IPS-18c (cell line): ENCODE measurements around the gene CCDC82.

Experiments used
- H3K4me3 ChIP-seq: 2 replicates; pipeline ENCODE4 v1.7.0; 2013; ENCODE audit warnings: low read depth, mild to moderate bottlenecking, low read length, moderate library complexity; ENCODE audit not compliant: insufficient read depth
- H3K9me3 ChIP-seq: one replicate; pipeline ENCODE4 v1.6.1; 2013; ENCODE audit warnings: mild to moderate bottlenecking, low read length, moderate library complexity; ENCODE audit not compliant: control insufficient read depth, insufficient read depth

CCDC82 gene

DNA sequence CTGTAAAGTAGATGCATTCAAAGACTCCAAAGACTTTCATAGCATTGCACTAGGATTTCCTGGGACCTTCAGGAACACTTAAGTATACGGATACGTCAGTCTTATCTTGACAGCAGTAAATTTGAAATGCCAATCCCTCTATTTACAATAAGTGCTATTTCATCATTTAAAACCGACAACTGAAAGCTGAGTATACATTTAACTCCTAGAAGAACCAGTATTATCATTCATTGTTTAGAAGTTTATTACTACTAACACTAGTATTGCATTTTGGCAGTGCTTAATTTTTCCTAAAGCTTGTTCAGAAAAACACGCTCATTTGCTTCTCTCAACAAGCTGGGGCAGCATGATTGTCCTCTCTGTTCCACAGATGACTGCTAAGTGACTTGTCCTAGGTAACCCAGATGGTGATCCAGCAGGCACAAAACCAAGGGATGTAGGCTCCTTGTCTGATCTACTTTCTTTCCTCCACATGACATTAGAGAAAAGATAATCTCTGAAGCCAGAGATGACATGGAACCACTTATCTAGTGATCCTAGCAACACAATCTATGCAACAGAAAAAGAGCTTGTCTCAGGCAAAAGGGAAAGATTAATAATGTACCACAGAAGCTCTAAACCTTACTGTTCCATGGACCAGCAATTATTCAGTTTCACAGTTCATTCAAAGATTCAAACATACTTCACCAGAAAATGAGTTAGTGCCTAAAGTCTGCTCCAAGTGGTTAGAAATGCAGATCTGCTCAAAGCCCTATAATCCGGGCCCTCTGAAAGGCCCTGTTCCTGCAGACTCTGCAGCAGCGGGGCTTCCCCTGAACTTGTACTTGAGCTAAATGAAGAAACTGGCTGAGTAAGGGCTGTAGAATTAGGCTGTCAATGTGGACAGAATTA lies 51.9 kb downstream of the CCDC82 start:
- Histone ChIP-seq H3K4me3 (no peak overlapping the region), H3K9me3 (no peaks in the 10 kb centered on the region)

DNA sequence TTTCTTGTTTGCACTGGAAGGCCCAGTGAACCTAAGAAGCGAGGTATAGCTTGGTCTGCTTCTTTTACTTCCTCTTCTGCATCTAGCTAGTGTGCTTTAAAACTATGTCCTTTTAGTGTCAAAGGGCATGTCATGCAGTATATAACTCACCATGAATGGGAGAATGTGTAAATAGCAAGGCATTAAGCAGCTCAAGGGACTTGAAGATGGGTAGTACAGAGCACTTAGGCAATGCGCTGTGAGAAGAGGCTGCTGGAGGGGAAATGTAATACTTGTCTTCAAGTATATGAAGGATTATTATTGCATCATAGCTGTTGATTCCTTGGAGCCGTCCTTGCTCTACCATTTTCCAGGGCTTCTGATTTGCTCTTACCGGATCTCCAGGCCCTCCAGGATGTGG lies 54.3 kb downstream of the CCDC82 start:
- Histone ChIP-seq H3K9me3 (no peaks in the 10 kb centered on the region), H3K4me3 (no peak overlapping the region)

DNA sequence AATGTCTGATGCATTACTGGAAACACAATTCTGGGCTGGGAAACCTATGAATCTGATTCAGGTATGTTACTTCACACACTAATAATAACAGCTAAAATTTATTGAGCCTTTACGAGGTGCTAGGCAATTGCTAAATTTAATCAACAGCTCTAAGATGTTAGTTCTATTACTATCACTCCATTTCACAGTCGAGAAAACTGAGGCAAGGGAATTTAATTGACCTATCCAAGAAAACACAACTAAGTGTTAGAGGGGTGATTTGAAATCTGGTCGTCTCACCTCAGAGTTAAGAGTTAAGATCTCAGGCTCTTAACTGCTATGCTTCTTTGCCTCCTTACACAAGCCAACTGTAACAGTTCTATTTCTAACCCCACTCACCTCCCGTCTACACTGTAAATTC lies 55.5 kb downstream of the CCDC82 start:
- no peak overlapping the region for H3K4me3 ChIP-seq

DNA sequence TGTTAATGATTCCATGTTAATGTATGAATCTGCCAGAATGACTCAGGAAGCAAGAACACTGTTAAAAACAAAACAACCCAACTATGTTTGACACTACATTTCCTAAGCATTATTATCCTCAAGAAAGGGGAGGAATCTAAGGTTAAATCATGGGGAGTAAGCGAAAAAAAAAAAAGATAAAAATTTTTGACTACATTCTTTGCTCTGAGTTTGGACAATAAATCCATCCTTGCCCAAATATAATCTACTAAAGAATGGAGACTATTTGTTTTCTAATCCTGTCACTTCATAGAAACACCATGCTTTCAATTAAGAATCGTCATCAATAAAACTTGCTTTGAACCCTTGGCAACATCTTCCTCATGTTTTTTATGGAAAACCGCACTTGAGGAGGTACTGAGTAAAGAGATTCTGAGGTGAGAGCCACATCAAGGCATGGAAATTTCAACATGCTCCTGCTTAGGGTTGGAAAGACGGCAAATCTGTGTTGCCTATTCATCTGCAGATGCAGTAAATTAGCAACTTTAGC lies 56.5 kb downstream of the CCDC82 start:
- H3K4me3 ChIP-seq, result no peak overlapping the region

More for the DNA sequence above, 55.5 kb downstream of the CCDC82 start:
- H3K9me3 ChIP-seq, result no peaks in the 10 kb centered on the region

DNA sequence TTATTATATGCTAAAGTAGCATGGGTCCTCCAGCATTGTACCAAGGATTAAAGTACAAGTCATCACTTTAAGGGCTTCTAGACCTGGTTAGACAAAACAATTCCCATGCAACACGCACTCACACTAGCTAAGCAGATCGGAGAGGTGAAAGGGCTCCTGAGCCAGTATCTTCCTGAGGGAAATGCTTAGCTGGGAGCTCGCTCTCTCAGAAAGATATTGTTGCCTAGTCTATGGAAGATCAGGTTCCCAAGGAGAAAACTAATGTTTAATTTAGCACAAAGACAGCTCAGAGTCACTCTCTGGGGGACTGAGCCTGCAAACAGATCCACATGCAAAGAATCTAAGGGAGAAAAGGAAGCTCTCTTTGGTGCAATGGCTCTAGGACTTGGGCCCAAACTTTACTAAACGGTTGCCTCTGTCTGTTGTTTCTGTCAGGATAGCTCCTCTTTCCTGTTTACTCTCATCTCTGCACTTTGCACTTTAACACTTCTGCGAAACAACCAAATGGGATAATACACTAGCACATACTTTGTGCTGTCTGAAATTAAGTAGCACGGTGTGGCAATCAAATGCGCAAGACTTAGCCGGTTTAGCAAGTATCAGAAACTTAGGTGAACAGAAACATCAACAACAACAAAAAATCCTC lies 57.5 kb downstream of the CCDC82 start:
- no peak overlapping the region for H3K4me3 ChIP-seq

More for the DNA sequence above, 56.5 kb downstream of the CCDC82 start:
- no peaks in the 10 kb centered on the region for H3K9me3 ChIP-seq

DNA sequence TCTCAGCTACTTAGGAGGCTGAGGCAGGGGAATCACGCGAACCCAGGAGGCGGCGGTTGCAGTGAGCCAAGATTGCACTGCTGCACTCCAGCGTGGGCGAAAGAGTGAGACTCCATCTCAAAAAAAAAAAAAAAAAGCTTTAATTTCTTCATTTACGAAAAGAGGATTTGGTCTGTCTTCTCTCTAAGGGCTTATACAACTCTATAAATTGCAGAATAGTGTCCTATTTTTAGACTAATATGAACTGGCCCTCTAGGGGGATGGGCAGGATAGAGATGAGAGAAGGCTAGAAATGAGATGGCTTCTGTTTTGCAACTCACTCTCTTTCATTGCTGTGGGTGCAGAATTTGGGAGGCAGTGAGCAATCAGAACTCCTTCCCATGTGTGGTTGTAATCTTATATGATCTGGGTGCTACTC lies 58.0 kb downstream of the CCDC82 start:
- Histone ChIP-seq H3K4me3 (no peak overlapping the region), H3K9me3 (no peaks in the 10 kb centered on the region)

More for the DNA sequence above, 57.5 kb downstream of the CCDC82 start:
- no peaks in the 10 kb centered on the region for H3K9me3 ChIP-seq

DNA sequence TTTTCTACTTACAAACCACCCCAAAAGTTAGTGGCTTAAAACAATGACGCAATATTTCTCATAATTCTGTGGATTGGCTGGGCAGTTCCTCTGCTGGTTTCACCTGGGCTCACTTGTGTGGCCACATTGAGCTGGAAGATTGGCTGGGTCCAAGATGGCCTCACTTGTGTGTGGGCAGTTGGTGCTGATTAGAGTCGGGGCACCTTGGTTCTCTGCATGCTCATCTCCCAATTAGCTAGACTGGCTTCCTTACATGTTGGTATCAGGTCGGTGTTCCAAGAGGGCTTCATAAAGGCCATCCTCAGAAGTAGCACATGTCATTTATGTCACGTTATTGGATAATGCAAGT lies 59.2 kb downstream of the CCDC82 start:
- no peaks in the 10 kb centered on the region for H3K9me3 ChIP-seq
- H3K4me3 ChIP-seq, result no peak overlapping the region

DNA sequence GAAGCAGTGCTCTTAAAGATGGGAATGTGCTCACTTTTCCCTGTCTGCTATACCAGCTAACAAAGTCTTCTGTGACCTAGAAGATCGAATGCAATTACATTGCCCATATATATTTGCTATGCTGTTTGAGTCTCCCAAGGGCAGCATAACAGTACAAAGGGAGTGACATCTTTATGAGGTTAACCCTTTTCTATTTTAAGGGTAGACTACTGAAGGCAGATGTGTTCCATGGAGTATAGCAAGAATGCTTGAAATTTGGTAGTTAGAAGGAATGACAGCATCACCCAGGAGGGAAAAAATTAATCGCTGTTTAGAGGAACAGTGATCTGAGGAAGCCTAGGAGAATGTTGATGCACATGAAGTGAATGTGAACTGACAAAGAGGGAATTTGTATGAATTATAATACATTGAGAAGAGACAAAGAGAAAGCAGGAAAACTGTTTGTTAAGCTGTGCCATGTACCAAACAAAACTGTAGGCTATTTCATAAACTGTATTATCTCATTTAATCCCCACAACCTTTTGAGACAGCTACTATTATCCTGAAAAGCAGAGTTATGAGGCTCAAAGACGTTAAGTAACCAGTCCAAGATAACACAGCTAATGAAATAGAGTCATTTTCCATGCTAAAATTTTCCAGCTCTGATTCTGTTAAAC lies 59.7 kb downstream of the CCDC82 start:
- Histone ChIP-seq H3K4me3 (no peak overlapping the region), H3K9me3 (no peaks in the 10 kb centered on the region)

DNA sequence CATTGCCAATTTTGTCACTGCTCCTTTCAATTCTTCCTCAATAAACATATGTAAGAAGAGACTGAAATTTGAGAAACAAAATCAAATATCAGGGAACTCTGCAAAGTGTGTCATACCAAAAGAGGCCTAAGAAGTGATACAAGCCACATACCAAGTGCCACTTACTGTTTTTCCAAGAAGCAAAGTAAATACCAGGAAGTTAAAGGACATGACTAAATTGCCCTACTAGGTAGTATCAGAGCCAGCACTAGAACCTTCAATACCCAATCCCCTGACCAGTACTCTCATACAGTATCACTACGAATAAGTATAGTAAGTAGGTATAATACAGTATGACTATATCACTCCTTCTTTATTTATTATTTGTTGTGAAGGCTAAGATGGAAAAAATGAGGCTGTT lies 60.3 kb downstream of the CCDC82 start:
- Histone ChIP-seq H3K4me3 (no peak overlapping the region), H3K9me3 (no peaks in the 10 kb centered on the region)

DNA sequence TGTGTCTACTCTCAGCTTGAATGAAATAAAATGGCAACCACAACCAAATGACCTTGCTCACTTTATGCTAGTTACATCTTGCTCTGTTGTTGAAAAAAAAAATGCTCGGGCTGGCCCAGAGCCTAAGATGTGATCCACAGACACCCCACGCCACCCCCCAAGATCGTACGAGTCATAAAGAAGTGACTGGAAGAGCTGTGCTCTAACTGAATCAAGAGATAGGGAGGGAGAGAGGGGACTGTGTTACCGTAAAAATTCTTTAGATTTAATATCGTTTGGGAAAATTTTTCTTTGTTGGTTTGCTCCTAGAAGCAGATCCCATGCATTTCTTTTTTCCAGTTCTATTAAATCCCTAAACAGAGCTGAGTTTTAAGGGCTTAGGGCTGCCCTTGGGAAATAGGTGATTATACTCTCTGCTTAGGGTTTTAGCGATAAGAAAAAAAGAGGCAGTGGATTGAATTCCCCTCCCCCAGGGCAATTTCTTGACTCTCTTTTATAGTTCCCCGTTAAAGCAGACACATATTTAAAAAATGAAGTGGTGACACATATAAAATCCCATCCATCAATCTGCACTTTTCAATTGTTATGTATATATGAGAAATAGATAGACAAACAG lies 61.2 kb downstream of the CCDC82 start:
- no peak overlapping the region for H3K4me3 ChIP-seq
- H3K9me3 ChIP-seq, result no peaks in the 10 kb centered on the region

DNA sequence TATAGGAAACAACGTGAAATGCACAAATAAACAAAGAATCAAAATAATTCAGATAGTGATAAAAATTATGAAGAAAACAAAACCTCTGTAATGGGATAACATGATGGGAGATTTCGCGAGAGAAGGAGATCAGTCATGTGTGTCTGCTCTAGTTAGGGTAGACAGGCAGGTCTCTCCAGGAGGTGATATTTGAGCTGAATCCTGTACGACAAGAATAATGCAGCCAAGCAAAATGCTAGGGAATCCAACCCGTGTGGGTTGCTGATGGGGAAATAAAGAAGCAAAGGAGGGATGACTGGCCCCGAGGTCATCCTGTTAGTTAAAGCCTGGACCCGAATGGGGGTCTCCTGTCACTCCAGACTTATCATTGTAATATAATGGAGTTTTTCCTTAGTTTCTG lies 62.8 kb downstream of the CCDC82 start:
- no peaks in the 10 kb centered on the region for H3K9me3 ChIP-seq
- no peak overlapping the region for H3K4me3 ChIP-seq

DNA sequence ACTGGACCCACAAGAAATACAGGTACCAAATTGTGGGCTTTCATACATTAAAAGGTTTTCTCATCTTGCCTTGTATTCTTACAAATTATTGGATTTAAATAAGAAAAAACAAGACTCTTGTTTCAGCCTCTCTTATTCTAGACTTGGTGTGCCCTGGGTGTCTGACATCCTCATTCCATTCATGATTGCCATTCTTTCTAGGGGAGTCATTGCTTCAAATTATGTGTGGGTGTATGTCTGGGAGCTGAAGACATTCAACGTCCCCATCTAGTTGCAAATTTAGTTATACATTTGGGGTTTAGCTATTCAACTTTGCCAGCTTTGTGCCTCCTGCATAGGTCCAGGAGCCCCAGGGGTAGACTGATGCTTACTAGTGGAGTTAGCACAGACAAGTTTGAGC lies 64.8 kb downstream of the CCDC82 start:
- Histone ChIP-seq H3K4me3 (no peak overlapping the region), H3K9me3 (no peaks in the 10 kb centered on the region)

DNA sequence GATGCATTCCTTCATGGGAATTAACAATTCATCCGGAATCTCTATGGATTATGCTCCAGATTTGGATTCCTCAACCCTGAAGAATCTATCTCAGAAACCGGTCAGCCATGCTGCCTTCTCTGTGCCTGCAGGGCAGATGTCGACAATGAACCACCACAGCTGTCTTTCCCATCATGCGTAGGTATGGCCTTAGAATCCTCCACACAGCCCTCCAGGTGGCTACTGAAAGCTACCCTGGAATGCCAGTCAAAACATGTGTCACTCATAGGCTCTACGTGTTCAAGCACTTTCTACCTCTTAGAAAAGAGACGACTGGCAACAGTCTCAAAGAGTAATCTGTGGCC lies 66.1 kb downstream of the CCDC82 start:
- no peaks in the 10 kb centered on the region for H3K9me3 ChIP-seq
- H3K4me3 ChIP-seq, result no peak overlapping the region

DNA sequence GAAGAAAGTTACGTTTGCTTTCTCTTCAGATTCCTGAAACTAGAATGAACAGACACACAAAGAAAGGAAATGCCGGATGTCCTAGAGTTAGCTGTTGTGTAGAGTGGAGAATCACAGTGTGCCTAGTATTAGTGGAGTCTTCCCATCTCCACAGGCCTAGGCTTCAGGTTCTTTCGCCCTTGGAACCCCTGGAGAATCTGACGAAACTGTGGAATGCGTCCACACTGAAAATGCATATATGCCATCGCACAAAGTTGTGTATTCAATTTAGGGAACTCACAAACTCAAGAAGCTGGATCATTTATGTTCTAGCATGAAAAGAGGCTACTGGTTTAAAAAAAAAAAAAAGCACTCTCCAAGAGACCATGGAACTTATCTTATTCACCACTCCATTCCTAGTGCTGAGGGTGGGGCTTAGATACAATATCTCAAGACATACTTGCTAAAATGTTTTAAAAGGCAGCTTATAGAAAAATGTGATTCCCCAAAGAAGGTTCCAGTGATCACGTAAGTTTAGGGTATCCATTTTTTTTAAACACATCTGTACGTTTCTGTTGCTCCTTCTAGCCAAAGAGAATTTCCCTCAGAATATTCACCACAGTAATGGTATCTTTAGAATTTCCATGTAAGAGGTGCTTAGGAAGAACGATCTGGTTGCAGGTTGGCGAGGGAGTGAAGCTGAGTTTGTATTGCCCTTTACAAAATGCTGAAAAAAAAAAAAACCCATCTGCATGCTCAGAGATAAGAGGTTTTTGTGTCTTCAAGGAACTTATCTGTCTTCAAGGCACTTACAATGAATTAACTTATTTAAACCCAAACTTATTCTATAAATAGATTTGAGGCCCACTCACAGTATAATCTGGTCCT lies 66.7 kb downstream of the CCDC82 start:
- Histone ChIP-seq H3K9me3 (no peaks in the 10 kb centered on the region), H3K4me3 (no peak overlapping the region)

DNA sequence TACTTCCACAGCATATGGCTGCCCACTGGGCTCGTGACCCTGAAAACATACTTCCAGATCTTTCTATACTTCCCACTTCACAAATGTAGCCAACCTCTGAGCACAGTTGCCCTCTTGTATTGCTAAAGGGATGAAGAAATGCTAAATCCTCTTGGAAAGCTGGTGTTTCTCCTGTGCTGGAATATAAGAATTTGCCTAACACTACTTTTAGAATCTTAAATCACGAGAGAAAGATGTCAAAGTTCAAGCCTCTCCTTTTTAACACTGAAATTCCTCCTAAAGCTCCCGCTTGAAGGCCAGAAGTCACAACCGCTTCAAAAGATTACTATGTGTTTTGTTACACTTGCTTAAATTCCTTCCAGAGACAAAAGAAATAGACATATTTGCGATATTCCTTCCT lies 68.6 kb downstream of the CCDC82 start:
- Histone ChIP-seq H3K9me3 (no peaks in the 10 kb centered on the region), H3K4me3 (no peak overlapping the region)

DNA sequence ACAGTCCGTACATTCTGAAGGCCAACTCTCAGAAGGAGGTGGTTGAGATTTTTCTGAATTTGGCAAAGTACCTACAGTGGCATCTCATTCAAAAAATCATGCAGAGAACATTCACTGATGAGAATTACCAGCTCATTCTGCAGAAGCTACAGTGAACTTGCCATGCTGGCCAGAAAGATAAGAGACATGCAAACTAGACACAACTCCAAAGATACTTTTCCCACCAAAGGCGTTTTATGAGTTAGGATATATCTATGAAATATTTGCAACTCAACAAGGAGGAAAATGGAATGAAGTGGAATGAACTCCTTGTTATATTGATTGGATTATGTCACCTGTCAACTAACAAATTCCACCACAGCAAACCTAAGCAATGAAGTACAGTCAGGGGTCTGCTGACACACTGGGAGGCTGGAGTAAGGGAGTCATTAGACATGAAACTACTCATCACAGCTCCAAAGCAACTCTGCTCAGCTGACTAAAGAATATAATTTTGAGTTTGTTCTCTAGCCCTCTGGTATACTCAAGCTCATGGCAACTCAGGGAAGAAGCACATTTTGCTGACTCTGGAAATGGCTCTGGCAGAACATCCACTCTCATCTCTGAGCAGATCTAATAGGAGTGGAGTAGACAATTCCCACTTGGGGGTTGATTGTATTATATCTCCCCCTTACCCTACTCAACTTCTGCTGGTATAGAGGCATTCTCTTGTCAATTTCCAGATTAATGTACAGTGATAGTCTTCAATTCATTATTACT lies 69.6 kb downstream of the CCDC82 start:
- H3K4me3 ChIP-seq, result no peak overlapping the region

More for the DNA sequence above, 69.6 kb downstream of the CCDC82 start:
- no peaks in the 10 kb centered on the region for H3K9me3 ChIP-seq
